OCI-LY3 (cell line): ENCODE data around the gene PRRC1.

Source experiments
- H2AFZ ChIP-seq: fragments of 200-600, 300-600 bp; shearing (Covaris generic); 2 replicates; pipeline ENCODE4 v1.6.0; 2014; ENCODE audit warnings: antibody characterized with exemption, low read depth, low read length
- H3K27ac ChIP-seq: fragments of 200-600, 300-600 bp; sonication (generic); 2 replicates; pipeline ENCODE4 v1.5.1; 2014; ENCODE audit warnings: mild to moderate bottlenecking, low read length, moderate library complexity, mixed read lengths
- H3K27me3 ChIP-seq: fragments of 200-600, 300-600 bp; sonication (generic); 2 replicates; pipeline ENCODE4 v1.6.1; 2014; ENCODE audit warnings: low read depth, low read length, mixed read lengths
- H3K36me3 ChIP-seq: fragments of 200-600, 300-600 bp; sonication (generic); replicated peaks from 2 replicates; pipeline ENCODE3; 2014; ENCODE audit warnings: low read depth, low read length, mixed read lengths
- H3K4me1 ChIP-seq: fragments of 300-600, 200-600 bp; sonication (generic); 2 replicates; pipeline ENCODE4 v1.6.1; 2014; ENCODE audit warnings: low read length, mixed read lengths
- H3K4me2 ChIP-seq: fragments of 200-600, 300-600 bp; sonication (generic); 2 replicates; pipeline ENCODE4 v1.6.1; 2014; ENCODE audit warnings: low read length, mixed read lengths
- H3K4me3 ChIP-seq: fragments of 300-600, 200-600 bp; sonication (generic); 2 replicates; pipeline ENCODE4 v1.5.1; 2014; ENCODE audit warnings: antibody characterized with exemption, mild to moderate bottlenecking, low read length, moderate library complexity
- H3K79me2 ChIP-seq: fragments of 300-600, 200-600 bp; shearing (Covaris generic); 2 replicates; pipeline ENCODE4 v1.6.1; 2014; ENCODE audit warnings: mild to moderate bottlenecking, low read length, mixed read lengths
- H3K9ac ChIP-seq: fragments of 300-600, 200-600 bp; shearing (Covaris generic); 2 replicates; pipeline ENCODE4 v1.6.0; 2014; ENCODE audit warnings: mild to moderate bottlenecking, low read length, moderate library complexity
- H3K9me3 ChIP-seq: fragments of 200-600, 300-600 bp; shearing (Covaris generic); 2 replicates; pipeline ENCODE4 v1.6.1; 2014; ENCODE audit warnings: low read length, mixed read lengths; ENCODE audit not compliant: insufficient read depth
- H4K20me1 ChIP-seq: fragments of 200-600, 300-600 bp; sonication (generic); 2 replicates; pipeline ENCODE4 v1.6.1; 2016; ENCODE audit warnings: low read length, mixed read lengths; ENCODE audit not compliant: insufficient read depth
- EZH2phosphoT487 ChIP-seq: fragments of 200-600 bp; shearing (Covaris generic); IDR thresholded peaks from 2 replicates; pipeline ENCODE4 v1.6.1; 2018; ENCODE audit warnings: antibody characterized with exemption, mixed run types, low read depth
- TF ChIP-seq, protein P1 (sequence below): fragments of 200-600, 300-600 bp; sonication (generic); IDR thresholded peaks from 2 replicates; pipeline ENCODE4 v1.5.1; 2014; ENCODE audit warnings: antibody characterized with exemption, low read length, low read depth

PRRC1 gene

DNA sequence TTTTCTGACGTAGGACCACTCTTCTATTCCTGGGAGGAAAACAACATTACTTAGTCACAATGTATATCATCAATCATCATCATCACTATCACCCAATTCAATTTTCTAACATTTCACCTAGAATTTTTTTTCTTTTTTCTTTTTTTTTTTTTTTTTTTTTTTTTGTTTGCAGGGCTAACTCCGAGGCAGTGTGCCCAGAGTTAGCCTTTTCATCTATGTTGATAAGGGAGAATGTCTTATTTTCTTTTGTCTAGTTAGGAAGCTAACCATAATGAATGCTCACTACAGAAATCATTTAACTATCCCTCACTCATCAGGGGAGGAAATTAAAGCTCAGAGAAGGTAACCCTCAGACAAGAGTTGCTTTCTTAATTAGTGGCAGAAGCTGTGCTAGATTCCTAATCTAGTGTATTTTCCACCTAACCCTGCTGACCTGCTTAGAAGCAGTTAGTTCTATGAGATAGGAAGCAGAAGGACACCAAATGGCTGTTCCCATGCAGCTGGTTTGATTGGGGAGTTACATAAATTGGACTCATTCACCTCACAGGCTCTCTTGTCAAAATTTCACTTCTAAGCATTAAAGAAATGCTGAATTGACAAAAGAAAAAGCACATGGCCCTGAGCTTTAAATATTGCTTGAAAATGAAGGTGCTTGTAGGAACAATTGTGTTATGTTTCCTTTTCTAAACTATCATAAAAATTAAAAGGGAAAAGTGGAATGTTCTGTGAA, 8.6 kb upstream of the PRRC1 start:
- H2AFZ ChIP-seq, result no peak overlapping the region

DNA sequence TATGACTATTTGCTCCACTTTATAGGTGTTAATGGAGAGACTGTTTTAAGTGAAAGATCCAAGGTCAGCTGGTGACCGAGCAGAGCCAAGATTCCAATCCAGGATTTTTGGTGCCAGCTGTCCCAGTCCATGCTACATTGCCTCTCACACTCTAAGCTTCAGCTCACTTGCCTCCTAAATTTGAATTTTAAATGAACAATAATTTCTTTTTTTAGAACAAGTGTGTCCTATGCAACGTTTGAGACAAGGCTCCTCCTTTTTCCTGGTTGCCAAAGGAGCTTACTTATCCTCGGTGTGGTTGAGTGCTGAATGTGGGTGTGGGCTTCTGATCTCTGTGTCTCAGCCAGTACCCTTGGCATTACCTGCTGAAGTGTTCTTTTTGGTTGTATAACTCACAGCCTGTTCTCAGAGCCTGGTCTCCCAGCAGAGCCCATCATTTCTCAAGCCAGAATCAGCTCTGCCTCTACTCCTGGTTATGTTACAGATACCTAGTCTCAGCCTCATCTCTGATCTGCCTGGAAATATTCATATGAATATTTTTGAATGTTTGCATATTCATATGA, 4.0 kb upstream of the PRRC1 start:
- TF ChIP-seq EZH2phosphoT487, result no peak
- TF ChIP-seq, protein P1, sequence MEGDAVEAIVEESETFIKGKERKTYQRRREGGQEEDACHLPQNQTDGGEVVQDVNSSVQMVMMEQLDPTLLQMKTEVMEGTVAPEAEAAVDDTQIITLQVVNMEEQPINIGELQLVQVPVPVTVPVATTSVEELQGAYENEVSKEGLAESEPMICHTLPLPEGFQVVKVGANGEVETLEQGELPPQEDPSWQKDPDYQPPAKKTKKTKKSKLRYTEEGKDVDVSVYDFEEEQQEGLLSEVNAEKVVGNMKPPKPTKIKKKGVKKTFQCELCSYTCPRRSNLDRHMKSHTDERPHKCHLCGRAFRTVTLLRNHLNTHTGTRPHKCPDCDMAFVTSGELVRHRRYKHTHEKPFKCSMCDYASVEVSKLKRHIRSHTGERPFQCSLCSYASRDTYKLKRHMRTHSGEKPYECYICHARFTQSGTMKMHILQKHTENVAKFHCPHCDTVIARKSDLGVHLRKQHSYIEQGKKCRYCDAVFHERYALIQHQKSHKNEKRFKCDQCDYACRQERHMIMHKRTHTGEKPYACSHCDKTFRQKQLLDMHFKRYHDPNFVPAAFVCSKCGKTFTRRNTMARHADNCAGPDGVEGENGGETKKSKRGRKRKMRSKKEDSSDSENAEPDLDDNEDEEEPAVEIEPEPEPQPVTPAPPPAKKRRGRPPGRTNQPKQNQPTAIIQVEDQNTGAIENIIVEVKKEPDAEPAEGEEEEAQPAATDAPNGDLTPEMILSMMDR, result no peak
- Histone ChIP-seq H2AFZ (no peak overlapping the region), H3K9me3 (no peaks in the 10 kb centered on the region), H3K4me1 (no peaks in the 10 kb centered on the region), H3K27me3 (no peaks in the 10 kb centered on the region), H3K4me2 (no peak overlapping the region), H3K9ac (no peak overlapping the region), H3K4me3 (no peak overlapping the region), H3K79me2 (peaks cover 10% of the 10 kb centered on the region), H3K36me3 (no peaks in the 10 kb centered on the region), H4K20me1 (no peaks in the 10 kb centered on the region; the same call in 1 of the 2 replicates), H3K27ac (no peak overlapping the region)

More for the DNA sequence above, 8.6 kb upstream of the PRRC1 start:
- Histone ChIP-seq H3K9ac (no peak overlapping the region), H3K79me2 (no peaks in the 10 kb centered on the region), H3K4me1 (no peaks in the 10 kb centered on the region), H4K20me1 (no peaks in the 10 kb centered on the region), H3K9me3 (no peaks in the 10 kb centered on the region), H3K4me2 (no peak overlapping the region), H3K36me3 (no peaks in the 10 kb centered on the region), H3K27ac (no peak overlapping the region), H3K27me3 (no peaks in the 10 kb centered on the region), H3K4me3 (no peak overlapping the region)
- TF ChIP-seq, protein P1, result no peak
- TF ChIP-seq EZH2phosphoT487, result no peak

DNA sequence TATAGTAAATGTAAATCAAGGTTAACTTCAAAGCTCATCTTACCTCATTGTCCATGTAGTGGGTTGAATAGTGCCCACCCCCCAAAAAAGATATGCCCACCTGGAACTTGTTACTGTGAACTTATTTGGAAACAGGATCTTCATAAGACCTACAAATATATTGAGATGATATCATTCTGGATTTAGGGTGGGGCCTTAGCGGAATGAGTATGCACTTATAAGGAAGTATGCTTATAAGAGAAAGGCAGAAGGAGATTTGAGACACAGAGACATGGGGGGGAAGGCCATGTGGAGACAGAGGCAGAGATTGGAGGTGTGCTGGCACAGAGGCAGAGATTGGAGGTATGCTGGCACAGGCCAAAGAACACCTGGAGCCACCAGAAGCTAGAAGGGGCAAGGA, 2.6 kb upstream of the PRRC1 start:
- Histone ChIP-seq H3K4me3 (no peak overlapping the region), H3K4me1 (no peaks in the 10 kb centered on the region), H3K79me2 (peaks cover 23% of the 10 kb centered on the region), H3K9me3 (peaks cover 7% of the 10 kb centered on the region; the same call in 1 of the 2 replicates), H3K36me3 (peaks cover 10% of the 10 kb centered on the region), H3K27ac (no peak overlapping the region), H2AFZ (no peak overlapping the region), H3K27me3 (no peaks in the 10 kb centered on the region), H3K9ac (no peak overlapping the region), H3K4me2 (no peak overlapping the region), H4K20me1 (peaks cover 7% of the 10 kb centered on the region)
- TF ChIP-seq, protein P1, result no peak
- no peak for TF ChIP-seq EZH2phosphoT487

DNA sequence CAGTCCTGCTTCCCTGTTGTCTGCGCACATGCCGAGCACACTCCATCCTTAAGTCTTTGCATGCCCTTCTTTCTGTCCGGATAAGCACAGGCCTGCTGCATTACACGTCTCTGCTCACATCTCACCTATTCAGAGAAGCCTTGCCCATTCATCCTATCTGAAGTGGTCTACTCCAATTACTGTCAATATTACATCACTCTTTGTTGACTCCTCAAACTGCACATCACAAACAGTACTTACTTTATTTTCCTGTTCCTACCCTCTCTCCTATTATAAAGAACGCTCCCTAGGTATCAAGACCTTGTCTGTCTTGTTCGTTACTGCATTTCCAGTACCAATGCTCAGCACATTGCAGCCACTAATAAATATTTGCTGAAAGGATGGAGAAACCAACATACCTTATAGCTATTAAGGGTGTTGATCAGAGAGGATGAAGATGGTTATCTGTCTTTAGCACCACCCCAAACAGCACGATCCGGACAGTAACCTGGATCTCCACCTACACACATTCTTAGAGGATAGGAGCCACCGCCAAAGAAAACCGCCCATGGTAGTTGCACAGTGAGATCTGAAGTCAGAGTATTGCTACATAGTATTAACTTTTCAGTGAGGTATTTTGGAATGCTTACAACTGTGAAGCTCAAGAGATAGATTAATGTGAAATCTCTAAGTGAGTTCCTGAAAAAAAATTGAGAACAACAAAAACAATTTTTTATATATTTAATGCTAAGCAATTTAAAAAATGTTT, 1.6 kb upstream of the PRRC1 start:
- Histone ChIP-seq H3K79me2 (peaks cover 34% of the 10 kb centered on the region), H2AFZ (no peak overlapping the region), H3K9ac (no peak overlapping the region), H3K27ac (no peak overlapping the region), H3K4me1 (no peaks in the 10 kb centered on the region), H4K20me1 (peaks cover 12% of the 10 kb centered on the region), H3K27me3 (no peaks in the 10 kb centered on the region), H3K4me2 (no peak overlapping the region), H3K36me3 (peaks cover 20% of the 10 kb centered on the region), H3K9me3 (peaks cover 12% of the 10 kb centered on the region; the same call in 1 of the 2 replicates), H3K4me3 (no peak overlapping the region)
- TF ChIP-seq, protein P1, result no peak
- TF ChIP-seq EZH2phosphoT487, result no peak
